NCI-H1048 (cell line): ENCODE results near the gene TSNAXIP1.
"Not testable (repeated sequence)": the region's sequence is repeated elsewhere in the genome, so short reads cannot be mapped to it uniquely, and the experiment has no call there.

Experiments used
- DNase-seq: peaks from one replicate; lab custom pipeline; 2025; lab: John Stamatoyannopoulos, UW

TSNAXIP1 gene

DNA sequence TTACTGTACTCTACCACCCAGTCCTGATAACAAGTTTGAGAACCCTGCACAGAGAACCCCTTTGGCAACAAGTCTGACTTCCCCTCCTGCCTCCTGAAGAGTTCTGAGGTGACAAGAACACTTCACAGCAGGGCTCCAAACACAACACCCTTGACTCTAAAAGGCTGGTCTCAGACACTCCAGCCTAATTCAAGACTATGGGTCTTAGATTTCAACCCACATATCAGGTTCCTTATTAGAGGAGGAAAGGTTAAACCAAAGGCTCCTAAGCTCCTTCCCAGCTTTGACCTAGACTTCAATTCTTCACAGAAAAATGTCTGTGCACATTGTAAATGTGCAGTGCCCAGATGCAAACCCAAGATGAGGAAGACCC lies 23.4 kb upstream of the TSNAXIP1 start:
- DNase-seq, result no peak

DNA sequence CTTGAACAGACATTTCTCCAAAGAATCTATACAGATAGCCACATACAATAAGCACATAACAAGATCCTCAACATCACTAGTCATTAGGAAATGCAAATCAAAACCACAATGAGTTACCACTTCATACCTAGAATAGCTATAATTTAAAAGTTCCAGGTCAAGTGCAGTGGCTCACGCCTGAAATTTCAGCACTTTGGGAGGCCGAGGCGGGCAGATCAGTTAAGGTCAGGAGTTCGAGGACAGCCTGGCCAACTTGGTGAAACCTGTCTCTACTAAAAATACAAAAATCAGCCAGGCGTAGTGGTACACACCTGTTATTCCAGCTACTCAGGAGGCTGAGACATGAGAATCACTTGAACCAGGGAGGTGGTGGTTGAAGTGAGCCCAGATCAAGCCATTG lies 20.2 kb upstream of the TSNAXIP1 start:
- no peak for DNase-seq

DNA sequence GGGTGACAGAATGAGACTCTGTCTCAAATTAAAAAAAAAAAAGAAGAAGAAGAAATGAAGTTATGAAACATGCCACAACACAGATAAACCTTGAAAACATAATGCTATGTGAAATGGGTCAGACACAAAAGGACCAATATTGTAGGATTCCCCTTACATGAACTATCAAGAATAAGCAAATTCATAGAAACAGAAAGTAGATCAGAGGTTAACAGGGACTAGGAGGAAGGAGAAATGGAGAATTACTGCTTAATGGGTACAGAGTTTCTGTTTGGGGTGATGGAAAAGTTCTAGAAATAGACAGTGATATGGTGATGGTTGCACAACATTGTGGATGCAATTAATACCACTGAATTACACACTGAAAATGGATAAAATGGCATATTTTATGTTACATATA lies 16.6 kb upstream of the TSNAXIP1 start:
- DNase-seq, result no peak

DNA sequence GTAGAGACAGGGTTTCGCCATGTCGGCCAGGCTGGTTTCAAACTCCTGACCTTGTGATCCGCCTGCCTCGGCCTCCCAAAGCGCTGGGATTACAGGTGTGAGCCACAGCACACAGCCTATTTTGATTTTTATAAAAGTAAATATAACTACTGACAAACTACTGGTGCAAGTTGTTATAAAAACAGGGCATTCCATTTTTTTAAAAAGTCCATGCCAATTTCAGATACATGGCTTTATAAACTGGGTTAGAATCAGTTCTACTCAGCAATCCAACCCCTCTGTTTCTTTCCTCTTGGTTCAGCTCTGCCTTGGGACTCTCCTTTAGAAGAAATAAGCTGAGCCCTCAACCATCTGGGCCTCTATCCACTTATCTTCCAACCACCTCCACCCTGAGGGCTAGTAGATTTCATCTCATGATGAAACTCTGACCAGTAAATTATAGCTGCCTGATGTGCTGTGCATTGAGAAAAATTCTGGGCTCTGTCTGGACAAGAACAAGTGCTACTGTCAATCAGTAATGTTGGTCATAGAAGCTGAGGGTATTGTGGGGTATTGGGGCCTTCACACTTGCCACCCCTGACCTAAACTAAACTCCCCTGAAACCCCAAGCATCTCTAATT lies 10.5 kb upstream of the TSNAXIP1 start:
- DNase-seq, result no peak

DNA sequence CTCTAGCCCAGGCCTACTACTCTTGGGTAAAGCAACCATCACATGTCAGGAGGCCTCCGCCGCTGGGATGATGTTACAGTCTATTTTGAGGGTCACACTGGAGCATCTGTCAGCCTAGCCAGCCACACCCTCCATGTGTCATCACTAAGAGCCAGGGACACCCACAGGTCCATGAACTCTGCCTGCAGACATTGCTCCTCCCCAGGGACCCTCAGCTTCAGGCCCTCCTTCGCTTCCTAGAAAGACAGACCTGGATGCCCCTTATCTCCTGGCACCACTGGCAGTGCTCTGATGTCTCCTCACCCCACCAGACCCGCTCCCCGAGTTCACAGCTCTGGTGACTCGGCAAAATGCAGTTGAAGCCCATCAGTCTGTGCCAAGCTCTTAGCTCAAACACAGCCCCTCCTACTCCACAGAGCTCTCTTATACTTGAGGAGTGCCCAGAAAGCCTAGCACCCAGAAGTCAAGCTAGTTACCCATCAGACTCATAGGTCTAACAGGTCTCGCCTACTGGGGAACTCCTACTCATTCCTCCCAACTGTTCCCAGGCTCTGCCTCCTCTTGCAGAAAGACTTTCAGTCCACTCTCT lies 6.3 kb upstream of the TSNAXIP1 start:
- no peak for DNase-seq

DNA sequence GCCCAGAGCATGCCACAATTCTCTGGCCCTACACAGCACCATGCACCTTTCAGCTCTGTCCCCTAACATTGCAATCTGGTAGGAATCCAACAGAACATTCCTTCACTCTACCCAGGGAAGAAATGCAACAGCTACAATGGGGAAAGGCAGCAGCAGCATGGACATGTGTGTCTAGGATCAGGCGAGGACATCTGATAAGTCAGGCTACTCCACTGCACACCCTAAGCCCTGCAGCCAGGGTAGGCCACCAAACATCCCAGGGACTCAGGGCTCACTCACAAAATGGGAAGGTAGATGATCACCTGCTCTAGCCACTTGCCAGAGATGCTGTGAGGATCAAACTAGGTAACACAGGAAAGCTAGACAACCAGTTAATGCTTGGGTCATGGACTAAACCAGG lies 5.4 kb upstream of the TSNAXIP1 start:
- no peak for DNase-seq

DNA sequence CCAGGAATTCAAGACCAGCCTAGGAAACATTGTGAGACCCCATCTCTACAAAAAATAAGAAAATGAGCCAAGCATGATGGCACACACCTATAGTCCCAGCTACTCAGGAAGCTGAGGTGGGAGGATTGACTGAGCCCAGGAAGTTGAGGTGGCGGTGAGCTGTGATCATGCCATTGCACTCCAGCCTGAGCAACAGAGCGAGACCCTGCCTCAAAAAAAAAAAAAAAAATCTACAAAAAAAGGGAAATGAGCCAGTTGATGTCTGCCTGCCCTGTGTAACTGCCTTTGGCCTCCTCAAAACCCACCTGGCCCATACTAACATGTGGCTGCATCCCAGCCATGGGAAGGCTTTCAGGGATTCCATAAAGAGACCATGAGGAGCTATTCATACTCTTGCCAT lies 4.8 kb upstream of the TSNAXIP1 start:
- no peak for DNase-seq

DNA sequence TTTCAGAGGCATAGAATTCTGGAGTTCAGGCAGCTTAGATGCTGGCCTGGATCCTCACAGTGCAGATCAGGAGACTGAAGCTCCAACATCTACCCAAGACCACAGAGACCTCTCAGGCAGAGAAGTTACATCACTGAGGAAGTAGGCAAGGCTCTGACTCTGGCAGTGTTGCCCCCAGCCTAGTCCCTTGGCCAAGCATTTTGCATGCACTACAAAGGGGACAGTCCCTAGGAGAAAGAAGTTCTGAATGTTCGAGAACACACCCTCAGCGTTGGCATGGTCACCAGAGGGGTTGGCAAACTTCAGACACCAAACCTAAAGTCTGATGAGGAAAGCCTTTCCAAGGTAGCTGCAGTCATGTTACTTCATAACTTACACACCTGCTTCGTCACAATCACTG lies 2.8 kb upstream of the TSNAXIP1 start:
- no peak for DNase-seq

DNA sequence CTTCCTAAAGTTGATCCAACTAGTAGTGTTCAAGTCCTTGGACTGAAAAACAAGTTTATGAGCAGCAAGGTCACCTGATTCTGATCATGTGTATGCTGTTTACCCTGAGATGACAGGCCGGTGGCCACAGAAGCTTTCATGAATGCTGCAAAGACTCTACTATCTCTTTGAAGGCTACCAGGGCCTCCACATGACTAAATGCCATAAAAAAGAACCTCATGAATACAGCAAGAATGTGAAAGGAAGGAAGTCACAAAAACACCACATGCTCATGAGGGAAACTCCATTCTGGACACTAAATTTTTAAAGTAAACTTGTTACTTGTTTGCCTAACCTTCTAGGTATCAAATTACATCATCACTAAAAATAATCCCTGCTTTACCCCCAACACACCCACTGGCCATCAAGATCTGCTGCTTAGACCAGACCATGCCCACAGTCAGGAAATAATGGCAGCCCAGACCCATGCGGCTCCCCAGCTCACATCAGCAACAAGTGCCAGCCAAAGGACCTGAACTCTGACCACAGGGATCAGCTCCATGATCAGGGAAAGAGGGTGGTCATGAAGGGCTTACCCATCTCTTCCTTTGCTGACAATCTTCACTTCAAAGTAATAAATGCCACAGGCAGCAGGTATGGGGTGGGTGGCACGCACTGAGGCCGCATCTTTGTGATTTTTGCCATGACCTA lies 1.7 kb upstream of the TSNAXIP1 start:
- no peak for DNase-seq

DNA sequence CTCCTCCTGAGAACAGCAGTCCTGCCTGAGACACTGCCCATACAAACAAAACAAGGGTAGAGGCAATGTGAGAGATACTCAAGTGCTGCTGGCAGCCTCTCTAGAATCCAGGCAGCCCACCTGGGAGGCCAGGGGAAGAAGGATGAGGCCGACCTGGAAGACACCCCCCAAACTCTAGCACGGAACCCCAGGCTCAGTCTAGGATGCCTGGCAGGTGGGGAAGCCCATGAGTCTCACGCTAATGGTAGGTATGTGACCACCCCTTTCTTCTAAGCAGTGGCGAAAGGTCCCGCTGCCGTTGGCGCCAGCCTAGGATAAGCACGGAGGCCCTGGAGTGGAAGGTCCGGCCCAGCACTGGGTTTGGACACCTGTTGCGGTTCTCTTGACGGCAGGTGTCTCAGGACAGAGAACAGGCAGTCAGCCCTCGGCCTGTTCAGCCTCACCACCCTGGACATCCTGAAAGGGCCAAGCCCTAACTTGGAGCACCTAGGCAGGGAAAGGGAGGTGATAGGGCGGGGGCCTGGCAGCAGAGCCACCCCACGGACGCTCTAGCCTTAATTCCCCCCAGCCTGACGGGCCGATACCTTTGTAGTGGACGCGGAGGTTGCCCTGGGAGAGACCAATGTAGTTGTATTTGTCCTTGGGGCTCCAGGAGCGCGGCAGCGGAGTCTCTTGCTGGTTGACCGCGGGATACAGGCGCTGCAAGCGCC lies 816 bp upstream of the TSNAXIP1 start:
- DNase-seq, result no peak

DNA sequence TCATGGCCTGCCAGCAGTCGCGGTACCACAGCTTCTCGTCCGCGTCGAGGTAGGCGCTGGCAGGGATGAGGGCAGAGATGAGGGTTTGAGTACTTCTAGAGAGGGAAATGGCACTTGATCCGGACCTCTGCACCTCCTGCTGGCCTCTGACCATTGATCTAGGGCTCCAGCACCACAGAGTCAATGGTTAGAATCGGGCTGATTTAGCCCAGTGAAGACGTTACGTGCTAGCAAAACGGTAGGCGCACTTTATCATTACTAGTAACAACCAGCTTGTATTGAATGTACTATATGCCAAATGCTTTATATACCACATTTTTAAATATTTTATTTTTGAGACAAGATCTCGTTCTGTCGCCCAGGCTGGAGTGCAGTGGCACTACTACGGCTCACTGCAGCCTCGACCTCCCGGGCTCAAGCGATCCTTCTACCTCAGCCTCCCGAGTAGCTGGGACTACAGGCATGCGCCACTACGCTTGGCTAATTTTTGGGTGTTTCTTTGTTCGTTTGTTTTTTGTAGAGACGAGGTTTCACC lies 526 bp downstream of the TSNAXIP1 start:
- no peak for DNase-seq

DNA sequence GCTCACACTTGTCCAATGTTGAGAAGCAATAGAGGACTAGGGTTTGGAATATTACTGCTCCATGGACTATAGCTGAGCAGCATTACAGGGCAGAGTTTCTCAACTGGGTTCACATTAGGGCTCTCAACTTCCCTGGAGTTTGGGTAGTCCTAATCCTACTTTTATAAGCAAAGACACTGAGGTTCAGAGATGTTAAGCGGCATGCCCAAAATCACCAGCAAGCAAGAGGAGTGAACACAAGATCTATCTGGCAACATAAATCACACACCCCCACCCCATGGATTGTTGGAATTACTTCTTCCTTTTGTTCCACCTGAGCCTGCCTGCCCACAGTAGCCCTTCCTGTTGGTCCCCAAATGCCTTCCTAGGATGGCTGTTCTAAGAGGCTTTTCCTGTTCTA lies 5.2 kb downstream of the TSNAXIP1 start:
- no peak for DNase-seq

DNA sequence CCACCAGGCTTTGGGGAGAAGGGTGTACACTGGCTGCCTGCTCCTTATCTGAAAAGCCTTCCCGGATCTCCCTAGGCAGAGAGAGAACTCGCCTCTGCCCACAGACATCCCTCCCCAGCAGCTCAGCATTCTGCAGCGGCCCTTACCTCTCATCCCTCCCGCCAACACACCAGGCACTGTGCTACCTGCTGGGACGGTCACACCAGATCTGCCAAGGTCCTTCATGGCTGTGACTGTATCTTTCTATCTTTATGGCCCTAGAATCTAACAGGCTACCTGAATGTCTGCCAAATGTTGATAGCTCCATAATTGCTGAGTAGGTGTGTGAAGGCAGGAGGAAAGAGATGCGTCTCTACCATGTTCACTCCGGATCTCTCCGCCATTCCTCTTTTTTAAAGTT lies 7.9 kb downstream of the TSNAXIP1 start:
- no peak for DNase-seq

DNA sequence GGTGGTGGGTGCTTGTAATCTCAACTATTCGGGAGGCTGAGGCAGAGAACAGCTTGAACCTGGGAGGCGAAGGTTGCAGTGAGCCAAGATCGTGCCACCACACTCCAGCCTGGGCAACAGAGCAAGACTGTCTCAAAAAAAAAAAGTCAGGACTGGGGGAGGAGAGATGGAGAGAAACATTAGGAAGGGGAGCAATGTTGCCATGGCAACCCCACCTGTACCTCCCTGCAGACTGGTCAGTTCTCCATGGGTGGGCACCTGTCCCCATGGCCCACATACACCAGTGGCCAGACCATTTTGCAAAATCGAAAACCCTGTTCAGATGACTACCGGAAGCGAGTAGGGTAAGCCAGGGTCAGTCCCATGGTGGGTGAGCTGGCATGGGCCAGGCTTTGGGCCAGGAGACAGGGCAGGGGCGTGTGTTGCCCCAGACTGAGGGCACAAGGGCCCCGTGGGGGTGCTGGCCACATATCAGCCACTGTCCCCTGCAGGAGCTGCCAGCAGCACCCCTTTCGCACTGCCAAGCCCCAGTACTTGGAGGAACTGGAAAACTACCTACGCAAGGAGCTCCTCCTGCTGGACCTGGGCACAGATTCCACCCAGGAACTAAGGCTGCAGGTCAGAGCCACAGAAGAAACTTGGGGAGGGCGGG lies 14.0 kb downstream of the TSNAXIP1 start:
- no peak for DNase-seq

DNA sequence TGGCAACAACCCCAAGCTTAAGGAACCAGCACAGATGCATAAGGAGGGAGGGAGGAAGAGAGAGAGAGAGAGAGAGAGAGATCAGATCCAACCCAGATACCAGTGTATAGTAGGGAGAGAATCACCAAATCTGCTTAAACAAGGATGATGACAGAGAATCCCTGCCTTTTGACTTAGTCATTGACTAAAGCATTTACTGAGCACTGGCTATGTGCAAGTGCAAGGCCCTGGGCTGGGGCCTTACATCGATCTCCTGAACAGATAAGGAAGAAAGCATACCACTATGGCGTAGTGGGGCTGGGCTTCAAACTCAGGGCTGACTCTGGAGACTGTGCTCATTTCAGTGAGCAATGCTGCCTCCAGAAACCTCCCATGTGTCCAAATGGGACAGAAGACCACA lies 15.8 kb downstream of the TSNAXIP1 start:
- DNase-seq, result no peak

DNA sequence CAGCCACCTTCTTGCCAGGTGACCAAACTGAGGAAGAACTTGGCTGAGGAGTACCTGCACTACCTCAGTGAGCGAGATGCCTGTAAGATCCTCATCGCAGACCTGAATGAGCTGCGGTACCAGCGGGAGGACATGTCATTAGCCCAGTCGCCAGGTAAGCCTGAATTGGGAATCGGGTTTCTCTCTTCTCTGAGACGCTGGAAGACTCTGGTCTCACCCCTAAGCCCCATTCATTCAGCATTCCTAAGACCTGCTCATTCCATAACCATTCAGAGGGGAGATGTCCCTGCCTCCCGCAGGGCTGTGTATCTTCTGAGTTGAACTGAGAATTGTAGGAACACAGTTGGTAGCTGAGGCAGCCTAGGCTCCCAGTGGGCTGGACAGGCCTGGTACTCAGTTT lies 18.4 kb downstream of the TSNAXIP1 start:
- no peak for DNase-seq

DNA sequence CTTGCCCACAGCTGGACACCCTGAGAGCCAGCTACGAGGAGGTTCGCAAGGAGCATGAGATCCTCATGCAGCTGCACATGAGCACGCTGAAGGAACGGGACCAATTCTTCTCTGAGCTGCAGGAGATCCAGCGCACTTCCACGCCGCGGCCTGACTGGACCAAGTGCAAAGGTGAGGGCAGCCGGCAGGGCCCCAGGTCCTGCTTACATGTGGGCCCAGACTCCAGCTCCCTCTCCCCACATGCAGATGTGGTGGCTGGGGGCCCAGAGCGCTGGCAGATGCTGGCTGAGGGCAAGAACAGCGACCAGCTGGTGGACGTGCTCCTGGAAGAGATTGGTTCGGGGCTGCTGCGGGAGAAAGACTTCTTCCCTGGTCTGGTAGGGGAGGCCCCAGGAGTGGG lies 19.2 kb downstream of the TSNAXIP1 start:
- DNase-seq, result no peak

DNA sequence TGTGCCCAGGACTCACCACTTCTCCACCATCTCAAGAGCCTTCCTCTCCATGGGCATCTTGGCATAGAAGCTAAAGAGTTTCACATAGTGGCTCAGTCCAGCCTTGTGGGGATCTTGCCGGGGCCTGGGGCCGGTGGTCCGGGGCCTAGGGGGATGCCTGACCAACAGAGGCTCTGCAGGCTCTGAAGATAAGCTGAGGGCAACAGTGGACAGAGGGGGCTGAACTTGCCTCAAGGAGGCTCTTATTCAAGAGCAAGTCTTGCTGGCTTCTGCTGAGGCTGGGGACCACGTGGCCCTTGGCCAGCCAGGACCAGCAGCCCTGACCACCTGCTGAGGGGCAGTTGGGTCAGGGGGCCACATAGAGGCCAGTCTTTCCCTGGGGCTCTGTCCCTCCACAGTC lies 22.0 kb downstream of the TSNAXIP1 start:
- no peak for DNase-seq

DNA sequence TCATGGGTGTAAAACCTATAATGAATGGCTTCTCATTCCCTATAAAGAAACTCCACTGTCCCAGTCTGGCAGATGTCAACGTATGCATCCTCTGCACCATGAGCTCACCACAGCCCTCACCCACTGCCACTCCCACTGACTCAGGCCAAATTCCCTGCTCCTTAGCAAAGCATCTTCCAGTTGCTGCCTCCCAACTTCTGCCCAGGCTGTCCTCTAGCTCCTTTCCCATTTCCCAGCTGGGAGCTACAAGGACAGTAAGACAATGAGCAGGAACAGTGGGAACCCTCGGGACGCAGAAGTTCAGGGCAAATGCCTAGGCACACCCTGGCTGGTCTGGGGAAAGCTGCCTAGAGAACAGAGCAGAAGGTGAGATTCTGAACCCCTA lies 26.3 kb downstream of the TSNAXIP1 start:
- DNase-seq, result no peak

DNA sequence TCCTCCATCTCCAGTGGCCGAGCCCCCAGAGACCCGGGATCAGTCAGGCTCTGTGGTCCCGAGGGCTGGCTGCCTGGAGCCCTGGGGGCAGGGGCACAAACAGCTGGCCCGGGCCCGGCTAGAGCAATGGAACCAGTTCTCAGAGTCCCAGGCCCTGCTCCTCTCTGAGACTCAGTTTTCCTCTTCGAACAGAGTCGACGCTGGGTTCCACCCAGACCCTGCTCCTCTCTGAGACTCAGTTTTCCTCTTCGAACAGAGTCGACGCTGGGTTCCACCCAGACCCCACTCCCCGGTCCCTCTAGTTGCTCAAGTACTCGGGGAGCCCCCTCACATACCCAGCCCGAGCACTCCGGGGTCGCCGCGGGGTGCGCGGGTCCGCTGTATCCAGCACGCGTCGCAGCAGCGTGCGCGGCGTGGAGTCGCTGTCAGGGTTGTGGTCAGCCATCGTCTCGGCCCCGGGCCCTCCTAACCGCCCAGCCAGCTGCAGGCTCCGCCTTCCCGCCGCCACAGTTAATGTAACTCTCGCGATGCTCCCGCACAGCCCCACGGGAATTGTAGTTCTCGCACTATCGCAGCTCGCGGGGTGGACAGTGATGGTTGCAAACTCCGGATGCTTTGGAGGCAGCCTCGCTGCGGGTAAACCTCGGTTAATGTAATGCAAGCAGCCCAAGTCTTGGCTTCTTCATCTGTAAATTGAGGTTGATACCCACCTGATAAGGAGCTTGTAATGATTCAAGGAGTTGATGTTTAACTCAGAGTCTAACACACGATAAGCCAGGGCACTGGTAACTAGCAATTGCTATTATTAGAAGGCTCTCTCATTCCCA lies 26.9 kb downstream of the TSNAXIP1 start:
- peak; percentile 62 for DNase-seq

DNA sequence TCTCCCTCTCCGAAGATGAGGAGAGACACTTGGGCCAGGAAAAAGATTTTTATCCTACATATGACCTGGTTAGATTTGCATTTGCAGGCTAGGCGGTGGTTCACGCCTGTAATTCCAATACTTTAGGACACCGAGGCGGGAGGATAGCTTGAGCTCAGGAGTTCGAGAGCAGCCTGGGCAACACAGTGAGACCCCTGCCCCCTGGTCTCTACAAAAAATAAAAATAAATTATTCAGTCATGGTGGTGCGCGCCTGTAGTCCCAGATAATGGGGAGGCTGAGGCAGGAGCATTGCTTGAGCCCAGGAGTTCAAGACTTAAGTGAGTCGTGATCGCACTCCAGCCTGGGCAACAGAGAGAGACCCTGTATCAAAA lies 27.5 kb downstream of the TSNAXIP1 start:
- no peak for DNase-seq

DNA sequence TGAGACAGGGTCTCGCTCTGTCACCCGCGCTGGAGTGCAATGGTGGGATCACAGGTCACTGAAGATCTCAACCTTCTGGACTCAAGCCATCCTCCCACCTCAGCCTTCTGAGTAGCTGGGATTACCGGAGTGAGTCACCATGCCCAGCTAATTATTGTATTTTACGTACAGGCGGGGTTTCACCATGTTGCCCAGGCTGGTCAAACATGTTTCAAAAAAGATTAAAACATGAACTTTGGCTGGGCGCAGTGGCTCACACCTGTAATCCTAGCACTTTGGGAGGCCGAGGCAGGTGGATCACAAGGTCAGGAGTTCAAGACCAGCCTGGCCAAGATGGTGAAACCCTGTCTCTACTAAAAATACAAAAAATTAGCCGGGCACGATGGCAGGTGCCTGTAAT lies 30.5 kb downstream of the TSNAXIP1 start:
- not testable (repeated sequence) for DNase-seq
